HG03469 (cell line): ENCODE results near the gene UBE2QL1.
A peak's percentile ranks its signal among the peaks of the same experiment; 100 is the strongest.
"Not testable (repeated sequence)": the region's sequence is repeated elsewhere in the genome, so short reads cannot be mapped to it uniquely, and the experiment has no call there.

Source experiments
- ATAC-seq: cut with Tn5 transposase; IDR thresholded peaks from one replicate; pipeline ENCODE4 v1.9.1; 2021; ENCODE audit warnings: mild to moderate bottlenecking, moderate library complexity, moderate number of reproducible peaks; ENCODE audit not compliant: unreplicated experiment

UBE2QL1 gene

DNA sequence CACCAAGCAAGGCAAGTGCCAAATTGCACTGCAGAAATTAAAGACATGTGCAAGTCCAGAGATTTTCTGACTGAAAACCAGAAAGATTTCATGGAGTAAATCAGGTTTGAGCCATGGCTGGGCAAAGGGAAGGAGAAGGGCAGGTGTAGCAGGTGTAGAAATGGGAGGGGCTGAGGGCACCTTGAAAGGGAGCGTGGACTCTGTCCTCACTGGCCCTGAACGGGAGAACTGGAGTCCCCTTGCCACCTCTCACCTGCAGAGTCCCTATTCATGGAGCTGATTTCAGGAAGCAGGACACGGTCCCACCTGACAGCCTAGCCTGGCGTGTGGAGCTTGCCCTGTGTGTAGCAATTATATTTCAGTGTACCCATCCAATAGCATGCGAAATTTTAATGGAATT, 46.3 kb downstream of the UBE2QL1 start:
- ATAC-seq: no peak

DNA sequence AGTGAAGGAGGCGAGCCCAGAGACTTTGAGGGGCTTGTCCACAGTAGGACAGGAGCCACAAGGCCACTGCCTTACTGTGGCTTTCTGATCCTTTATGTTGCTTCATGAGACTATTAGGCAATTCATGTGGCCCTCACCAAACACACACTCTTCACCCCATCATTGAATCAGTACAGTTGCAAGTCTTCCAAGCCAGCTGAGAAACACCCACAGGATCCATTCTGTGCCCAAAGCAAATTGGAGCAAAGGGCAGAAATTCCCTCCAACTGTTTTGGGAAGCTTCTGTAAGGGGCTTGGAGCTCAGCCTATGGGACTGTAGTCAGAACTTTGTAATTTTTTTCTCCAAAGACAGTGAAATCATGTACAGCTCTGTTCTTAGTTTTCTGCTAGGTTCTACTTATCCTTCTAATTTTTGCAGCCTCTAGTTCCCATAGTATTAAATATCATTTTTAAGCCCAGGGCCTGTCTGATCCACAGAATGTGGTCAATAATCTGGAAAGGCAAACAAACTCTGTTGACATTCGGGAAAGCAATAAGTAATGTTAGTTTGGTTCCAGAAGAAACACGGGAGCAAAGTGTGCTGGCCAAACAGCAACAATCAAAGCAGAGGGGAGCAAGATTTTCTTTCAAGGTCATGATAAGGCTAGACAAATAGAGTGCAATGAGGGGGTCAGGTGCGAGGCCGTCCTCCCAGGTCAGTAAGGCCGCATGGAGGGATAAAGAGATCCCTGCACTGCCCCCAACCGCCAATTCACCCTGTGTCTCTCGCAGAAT, 47.0 kb downstream of the UBE2QL1 start:
- no peak for ATAC-seq

- peak; percentile 91 for ATAC-seq
These were observed 47.5 kb downstream of the UBE2QL1 start for GRCh38 chr5:6496207-6496584.

DNA sequence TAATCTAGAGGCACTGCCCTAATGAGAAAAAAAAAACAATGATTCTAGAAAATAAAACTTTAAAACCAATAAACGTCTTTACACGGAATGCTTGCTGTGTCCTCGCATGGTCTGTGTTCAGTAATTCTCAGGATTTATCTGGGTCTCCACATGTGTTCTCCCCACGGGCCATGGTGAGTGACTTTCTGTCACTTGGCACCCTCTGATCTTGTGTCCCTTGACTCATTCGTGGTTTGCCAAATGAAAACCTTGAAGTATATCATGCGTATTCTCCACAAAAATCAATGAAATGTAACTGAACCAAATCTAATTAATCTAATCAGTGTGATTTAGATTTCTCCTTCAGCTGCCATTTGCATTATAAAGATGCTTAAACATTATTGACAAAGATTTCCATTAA, 48.0 kb downstream of the UBE2QL1 start:
- no peak for ATAC-seq

GRCh38 chr5:6497262-6497661, 48.6 kb downstream of the UBE2QL1 start:
- ATAC-seq: no peak

GRCh38 chr5:6498968-6499367, 50.3 kb downstream of the UBE2QL1 start:
- no peak for ATAC-seq

- ATAC-seq: no peak
These were observed 53.0 kb downstream of the UBE2QL1 start for GRCh38 chr5:6501701-6502100.

DNA sequence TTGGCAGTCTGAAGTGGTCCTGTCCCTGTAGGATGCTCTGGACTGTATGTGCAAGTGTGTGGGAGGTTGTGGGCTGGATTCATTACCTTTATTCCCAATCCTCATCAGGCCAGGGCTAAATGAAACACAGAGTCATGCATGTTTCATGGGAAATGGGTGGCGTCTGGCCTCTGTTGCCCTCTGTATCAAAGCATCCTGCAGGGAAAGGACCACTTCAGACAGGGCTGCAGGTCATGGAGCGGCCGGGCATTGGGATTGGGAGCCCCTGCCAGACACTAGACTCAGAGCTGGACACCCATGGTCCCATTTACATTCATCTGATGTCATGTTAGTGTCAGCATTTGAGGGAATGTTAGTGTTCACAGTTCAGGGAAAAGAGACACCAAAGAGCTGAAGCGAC, 53.8 kb downstream of the UBE2QL1 start:
- no peak for ATAC-seq

- no peak for ATAC-seq
These were observed 54.7 kb downstream of the UBE2QL1 start for GRCh38 chr5:6503342-6503741.

GRCh38 chr5:6504677-6505415, 56.2 kb downstream of the UBE2QL1 start:
- ATAC-seq: no peak

GRCh38 chr5:6505416-6505755, 56.7 kb downstream of the UBE2QL1 start:
- no peak for ATAC-seq

- no peak for ATAC-seq
These were observed 57.3 kb downstream of the UBE2QL1 start for GRCh38 chr5:6505783-6506557.

DNA sequence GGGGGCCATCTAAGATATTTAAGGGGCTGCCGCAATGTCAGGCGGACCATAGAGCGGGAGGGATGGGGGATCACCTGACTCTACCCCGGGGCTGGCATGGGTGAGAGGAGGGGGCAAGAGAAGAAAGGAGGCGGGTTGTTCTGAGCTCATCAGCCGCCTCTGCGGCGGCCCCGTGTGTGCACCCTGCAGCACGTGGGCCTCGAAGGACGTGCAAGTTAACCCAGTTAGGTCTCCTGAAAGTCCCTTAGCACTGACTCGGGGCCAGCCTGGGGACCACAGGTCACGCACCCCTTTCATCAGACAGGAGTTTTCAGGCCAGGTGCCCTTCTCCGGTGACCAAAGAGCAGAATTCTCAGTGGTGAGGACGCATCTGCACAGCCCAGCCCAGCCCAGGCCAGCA, 58.0 kb downstream of the UBE2QL1 start:
- ATAC-seq: no peak

DNA sequence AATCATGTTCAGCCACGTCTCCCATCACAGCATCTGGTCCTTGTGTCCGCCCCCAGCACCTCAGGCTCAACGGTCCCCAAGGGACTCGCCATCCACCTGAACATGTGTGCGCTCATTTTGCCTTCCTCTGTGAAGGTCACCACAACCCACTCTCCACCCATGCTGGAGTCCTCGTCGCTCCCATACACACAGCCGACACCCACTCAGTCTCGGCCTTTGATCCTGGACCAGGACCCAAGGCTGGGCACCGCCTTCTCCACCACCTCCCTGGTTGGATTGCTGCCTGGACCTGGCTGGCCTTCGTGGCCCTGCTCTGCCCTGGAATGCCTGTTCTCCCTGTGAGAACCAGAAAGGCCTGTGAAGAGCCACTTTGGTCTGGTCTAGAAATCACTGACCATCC, 60.3 kb downstream of the UBE2QL1 start:
- ATAC-seq: no peak

DNA sequence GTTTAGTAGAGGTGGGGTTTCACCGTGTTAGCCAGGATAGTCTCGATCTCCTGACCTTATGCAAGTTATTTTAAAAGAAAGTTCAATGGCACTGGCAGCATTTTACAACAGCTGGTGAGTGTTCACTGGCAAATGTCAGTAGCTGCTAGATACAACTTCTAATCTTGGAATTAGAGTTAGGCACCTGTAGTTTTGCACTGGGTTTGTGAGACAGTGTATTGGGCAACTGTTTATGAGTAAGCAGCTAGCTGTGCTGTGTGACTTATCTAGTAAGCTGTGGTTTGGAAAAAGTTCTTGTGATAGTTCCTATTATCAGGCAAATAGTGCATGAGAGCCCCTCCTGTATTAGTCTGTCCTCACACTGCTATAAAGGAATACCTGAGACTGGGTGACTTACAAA, 61.5 kb downstream of the UBE2QL1 start:
- ATAC-seq: no peak

GRCh38 chr5:6510973-6511372, 62.3 kb downstream of the UBE2QL1 start:
- no peak for ATAC-seq

- not testable (repeated sequence) for ATAC-seq
These were observed 67.2 kb downstream of the UBE2QL1 start for GRCh38 chr5:6515812-6516211.

- no peak for ATAC-seq
These were observed 68.2 kb downstream of the UBE2QL1 start for GRCh38 chr5:6516823-6517222.

- no peak for ATAC-seq
These were observed 68.9 kb downstream of the UBE2QL1 start for GRCh38 chr5:6517510-6517909.

DNA sequence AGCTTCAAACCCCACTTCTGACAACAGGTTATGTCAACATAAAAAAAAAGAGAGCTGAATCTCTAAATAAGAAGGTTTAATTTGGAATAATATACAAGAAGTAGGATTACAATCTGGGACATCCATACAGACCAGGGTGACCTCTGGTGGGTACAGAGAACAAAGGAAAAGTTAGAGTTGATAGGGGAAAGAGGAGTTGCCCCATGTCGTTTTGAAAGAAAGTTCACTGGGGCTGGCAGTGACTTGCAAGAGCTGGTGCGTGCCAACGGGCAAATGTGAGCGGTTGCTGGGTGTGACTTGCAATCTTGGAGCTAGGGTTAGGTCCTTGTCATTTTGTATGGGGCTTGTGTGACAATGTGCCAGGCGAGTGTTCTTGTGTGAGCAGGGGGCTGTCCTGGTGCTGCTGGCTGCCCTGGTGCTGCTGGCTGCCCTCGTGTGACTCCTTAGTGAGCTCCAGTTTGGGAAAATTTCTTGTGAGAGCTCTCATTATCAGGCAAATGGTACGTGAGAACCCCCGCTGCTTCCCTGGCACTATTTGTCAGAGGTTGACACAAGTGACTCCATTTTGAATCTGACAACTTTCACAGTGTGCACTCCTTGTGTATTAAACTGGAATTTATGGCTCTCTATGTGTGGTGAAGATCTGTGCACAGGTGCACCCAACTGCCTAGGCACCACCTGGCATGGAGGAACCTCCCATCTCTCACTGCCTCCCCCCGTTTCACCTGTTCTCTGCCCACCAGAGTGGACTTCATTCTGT, 69.8 kb downstream of the UBE2QL1 start:
- ATAC-seq: no peak

DNA sequence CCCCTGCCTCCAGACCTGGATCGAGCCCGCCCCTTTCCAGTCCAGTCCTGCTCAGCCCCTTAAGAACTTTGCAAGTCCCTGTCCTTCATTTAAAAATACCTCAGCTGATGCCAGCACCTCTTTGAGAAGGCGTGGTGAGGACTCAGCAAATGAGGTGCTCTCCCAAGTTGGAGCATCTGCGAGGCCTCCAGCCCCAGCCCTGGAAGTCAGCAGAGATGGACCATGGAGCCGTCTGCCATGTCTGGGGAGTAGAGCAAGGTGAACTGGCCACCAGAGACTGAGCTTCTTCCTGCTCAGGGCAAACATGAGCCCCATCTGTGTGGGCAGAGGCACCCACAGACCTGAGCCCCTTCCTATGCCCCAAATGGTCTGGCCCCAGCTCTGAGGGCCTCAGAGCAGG, 71.5 kb downstream of the UBE2QL1 start:
- no peak for ATAC-seq
